GM13977 (cell line): ENCODE results near the gene CDH4.
"Not testable (repeated sequence)": the region's sequence is repeated elsewhere in the genome, so short reads cannot be mapped to it uniquely, and the experiment has no call there.

Source experiments
- DNase-seq: peaks from one replicate; pipeline ENCODE4 v3.0.0; 2012; ENCODE audit warnings: low spot score
- in situ Hi-C: fragments of 300-500 bp; cut with MboI; formaldehyde crosslinking; loops from one replicate; pipeline ENCODE4 v1.12.0; 2022; ENCODE audit warnings: low sequenced_read_pairs, low pct_unique_long_range_greater_than_20kb, mixed read lengths, inconsistent platforms; ENCODE audit not compliant: unreplicated experiment
- TF ChIP-seq, protein P1 (sequence below): IDR thresholded peaks from 2 replicates; pipeline ENCODE4 v1.5.1; 2012; ENCODE audit warnings: mild to moderate bottlenecking, control low read depth; ENCODE audit not compliant: insufficient read depth; ENCODE audit errors: extremely low read depth, missing control alignments

Gene CDH4

GRCh38 chr20:61941721-61942405, 689.8 kb downstream of the CDH4 start:
- DNase-seq = no peak
- in situ Hi-C loops = no loop called here
- TF ChIP-seq, protein P1, sequence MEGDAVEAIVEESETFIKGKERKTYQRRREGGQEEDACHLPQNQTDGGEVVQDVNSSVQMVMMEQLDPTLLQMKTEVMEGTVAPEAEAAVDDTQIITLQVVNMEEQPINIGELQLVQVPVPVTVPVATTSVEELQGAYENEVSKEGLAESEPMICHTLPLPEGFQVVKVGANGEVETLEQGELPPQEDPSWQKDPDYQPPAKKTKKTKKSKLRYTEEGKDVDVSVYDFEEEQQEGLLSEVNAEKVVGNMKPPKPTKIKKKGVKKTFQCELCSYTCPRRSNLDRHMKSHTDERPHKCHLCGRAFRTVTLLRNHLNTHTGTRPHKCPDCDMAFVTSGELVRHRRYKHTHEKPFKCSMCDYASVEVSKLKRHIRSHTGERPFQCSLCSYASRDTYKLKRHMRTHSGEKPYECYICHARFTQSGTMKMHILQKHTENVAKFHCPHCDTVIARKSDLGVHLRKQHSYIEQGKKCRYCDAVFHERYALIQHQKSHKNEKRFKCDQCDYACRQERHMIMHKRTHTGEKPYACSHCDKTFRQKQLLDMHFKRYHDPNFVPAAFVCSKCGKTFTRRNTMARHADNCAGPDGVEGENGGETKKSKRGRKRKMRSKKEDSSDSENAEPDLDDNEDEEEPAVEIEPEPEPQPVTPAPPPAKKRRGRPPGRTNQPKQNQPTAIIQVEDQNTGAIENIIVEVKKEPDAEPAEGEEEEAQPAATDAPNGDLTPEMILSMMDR = no peak

- in situ Hi-C loops = no loop called here
- no peak for DNase-seq
- TF ChIP-seq, protein P1 = no peak
Observed at GRCh38 chr20:61942526-61942925, 690.5 kb downstream of the CDH4 start.

DNA sequence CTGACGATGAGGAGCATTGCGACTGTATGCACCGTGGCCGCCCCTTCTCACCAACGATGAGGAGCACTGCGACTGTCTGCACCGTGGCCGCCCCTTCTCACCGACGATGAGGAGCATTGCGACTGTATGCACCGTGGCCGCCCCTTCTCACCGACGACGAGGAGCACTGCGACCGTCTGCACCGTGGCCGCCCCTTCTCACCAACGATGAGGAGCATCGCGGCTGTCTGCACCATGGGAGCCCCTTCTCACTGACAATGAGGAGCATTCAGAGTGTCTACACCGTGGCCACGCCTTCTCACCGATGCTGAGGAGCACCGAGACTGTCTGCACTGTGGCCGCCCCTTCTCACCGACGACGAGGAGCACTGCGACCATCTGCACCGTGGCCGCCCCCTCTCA, 692.9 kb downstream of the CDH4 start:
- in situ Hi-C loops, DNase-seq: not testable (repeated sequence)

GRCh38 chr20:61945495-61945894, 693.4 kb downstream of the CDH4 start:
- in situ Hi-C loops, DNase-seq: not testable (repeated sequence)

DNA sequence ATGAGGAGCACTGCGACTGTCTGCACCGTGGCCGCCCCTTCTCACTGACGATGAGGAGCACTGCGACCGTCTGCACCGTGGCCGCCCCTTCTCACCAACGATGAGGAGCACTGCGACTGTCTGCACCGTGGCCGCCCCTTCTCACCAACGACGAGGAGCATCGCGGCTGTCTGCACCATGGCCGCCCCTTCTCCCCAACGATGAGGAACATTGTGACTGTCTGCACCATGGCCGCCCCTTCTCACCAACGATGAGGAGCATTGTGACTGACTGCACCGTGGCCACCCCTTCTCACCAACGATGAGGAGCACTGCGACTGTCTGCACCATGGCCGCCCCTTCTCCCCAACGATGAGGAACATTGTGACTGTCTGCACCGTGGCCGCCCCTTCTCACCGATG, 696.0 kb downstream of the CDH4 start:
- DNase-seq, in situ Hi-C loops: not testable (repeated sequence)

DNA sequence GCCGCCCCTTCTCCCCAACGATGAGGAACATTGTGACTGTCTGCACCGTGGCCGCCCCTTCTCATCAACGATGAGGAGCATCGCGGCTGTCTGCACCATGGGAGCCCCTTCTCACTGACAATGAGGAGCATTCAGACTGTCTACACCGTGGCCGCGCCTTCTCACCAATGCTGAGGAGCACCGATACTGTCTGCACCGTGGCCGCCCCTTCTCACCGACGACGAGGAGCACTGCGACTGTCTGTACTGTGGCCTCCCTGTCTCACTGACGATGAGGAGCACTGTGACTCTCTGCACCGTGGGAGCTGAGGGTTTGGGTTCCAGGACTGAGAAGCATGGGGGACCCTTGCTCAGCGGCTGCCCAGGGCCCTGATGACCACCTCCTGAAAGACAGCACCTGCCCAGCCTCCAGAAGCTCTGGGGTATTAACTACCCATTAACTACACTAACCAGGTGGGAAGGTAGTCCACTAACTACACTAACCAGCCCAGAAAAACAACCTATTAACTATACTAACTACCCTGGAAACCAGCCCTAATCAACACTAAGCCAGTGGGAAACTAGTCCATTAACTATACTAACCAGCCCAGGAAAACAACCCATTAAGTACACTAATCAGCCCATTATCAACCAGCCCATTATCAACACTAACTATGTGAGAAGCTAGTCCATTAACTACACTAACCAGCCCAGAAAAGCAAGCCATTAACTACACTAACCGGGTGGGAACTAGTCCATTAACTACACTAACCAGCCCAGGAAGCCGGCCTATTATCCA, 696.7 kb downstream of the CDH4 start:
- in situ Hi-C loops = no loop called here
- TF ChIP-seq, protein P1 = no peak
- DNase-seq = no peak

GRCh38 chr20:61949363-61949713, 697.3 kb downstream of the CDH4 start:
- in situ Hi-C loops = no loop called here
- no peak for DNase-seq
- TF ChIP-seq, protein P1 = no peak

DNA sequence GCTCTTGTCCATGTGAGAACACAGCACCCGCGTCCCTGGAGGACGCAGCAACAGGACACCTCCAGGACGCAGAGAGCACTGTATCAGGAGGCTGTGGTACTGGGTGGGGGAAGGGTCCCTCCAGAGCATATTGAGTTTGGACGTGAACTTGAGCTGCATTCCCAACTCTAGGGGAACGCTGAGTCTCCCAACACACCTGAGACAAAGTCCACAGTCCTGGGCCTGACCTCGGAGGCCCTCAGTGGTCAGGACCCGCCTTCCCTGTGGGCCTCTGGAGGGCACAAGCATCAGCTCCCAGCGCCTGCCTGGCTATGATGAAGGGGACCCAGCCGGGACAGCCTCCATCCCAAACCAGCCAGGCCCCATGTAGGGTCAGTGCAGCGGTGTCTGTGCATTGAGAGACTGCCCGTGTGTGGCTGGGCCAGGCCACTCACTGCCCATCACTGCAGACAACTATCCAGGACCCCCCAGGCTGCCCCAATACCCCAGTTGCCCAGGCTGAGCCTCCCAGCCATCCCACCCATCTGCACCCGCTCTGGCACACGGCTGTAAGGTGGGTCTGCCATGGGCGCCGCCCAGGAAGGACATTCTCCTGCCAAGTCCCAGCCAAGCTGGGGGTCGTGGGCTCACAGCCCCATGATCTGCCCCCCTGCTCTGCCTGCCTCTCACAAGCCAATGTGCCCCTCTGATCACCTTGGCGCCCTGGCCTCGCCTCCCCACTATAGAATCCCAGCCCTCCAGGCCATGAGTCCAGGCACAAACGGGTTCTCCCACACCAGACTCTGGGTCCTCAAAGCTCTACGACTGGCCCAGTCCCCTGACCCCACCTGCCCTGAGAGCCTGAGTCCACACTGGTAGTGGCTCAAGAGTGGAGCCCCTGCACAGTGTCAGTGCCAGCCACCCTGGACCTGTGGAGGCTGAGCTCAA, 697.9 kb downstream of the CDH4 start:
- DNase-seq = no peak
- in situ Hi-C loops = no loop called here
- TF ChIP-seq, protein P1 = no peak
